Kidney (tissue), 14 donors: Measurements from ENCODE around the gene ANKRD11. TPM values are rescaled to one million over a fixed set of nuclear protein-coding genes. Genes with fewer than 3 reads are reported as not detected.

Experiments used
- DNase-seq, 5 donors: peaks; one replicate each; pipeline ENCODE4 v3.0.0-alpha.2; 2013 to 2020
- FAIRE-seq: peaks from 2 replicates; lab custom pipeline; 2012; peaks lifted over from hg19 to GRCh38; lab: Jason Lieb, UNC
- H3K27ac ChIP-seq, 2 donors: one replicate each; pipeline ENCODE4 v1.7.0; 2013; ENCODE audit warnings: low read depth in 2 of 2, low read length in 2 of 2, inconsistent platforms in 1 of 2
- H3K27me3 ChIP-seq: one replicate; pipeline ENCODE4 v1.7.1; 2013; ENCODE audit warnings: low read length, inconsistent platforms; ENCODE audit not compliant: control insufficient read depth, insufficient read depth
- H3K36me3 ChIP-seq, 3 donors: one replicate each; pipeline versions ENCODE4 v1.7.0 to v1.7.1; 2013; ENCODE audit warnings: low read length in 3 of 3, control low read depth in 1 of 3, inconsistent platforms in 1 of 3; ENCODE audit not compliant: insufficient read depth in 3 of 3, control insufficient read depth in 2 of 3
- H3K4me1 ChIP-seq, 3 donors: one replicate each; pipeline versions ENCODE4 v1.7.0 to v1.7.1; 2013; ENCODE audit warnings: low read length in 3 of 3, inconsistent platforms in 1 of 3, low read depth in 1 of 3; ENCODE audit not compliant: control insufficient read depth in 2 of 3, insufficient read depth in 2 of 3
- H3K4me3 ChIP-seq, 3 donors: one replicate each; pipeline versions ENCODE4 v1.7.0 to v1.8.1; 2013; ENCODE audit warnings: low read length in 3 of 3, control low read depth in 1 of 3, inconsistent platforms in 1 of 3
- H3K9ac ChIP-seq, 3 donors: one replicate each; pipeline versions ENCODE4 v1.7.0 to v1.7.1; 2013; ENCODE audit warnings: low read length in 3 of 3, control low read depth in 1 of 3, inconsistent platforms in 1 of 3
- H3K9me3 ChIP-seq, 3 donors: one replicate each; pipeline versions ENCODE4 v1.7.0 to v1.7.1; 2013; ENCODE audit warnings: low read length in 3 of 3, control low read depth in 1 of 3, inconsistent platforms in 1 of 3; ENCODE audit not compliant: control insufficient read depth in 2 of 3, insufficient read depth in 1 of 3
- CTCF ChIP-seq: IDR thresholded peaks from 3 replicates; pipeline ENCODE4 v1.5.1; 2012; ENCODE audit warnings: mild to moderate bottlenecking, moderate library complexity, borderline replicate concordance; ENCODE audit not compliant: insufficient read depth; ENCODE audit errors: extremely low read depth
- intact Hi-C: fragments of 100-400 bp; cut with DNase I; formaldehyde crosslinking; loops from one replicate; pipeline ENCODE4 v1.11.1; 2022
- polyA plus RNA-seq: library from polyadenylated mRNA; stranded (reverse); fragments of 350-450 nt; fragmentation: Illumina TruSeq; extraction: RNeasy Lipid Tissue Mini Kit (QIAGEN cat#74804); gene quantifications from one replicate; pipeline ENCODE4 v1.2.3, GENCODE V29; 2014; ENCODE audit warnings: low read depth, low replicate concordance; ENCODE audit not compliant: insufficient read depth
- total RNA-seq: library from RNA; stranded (reverse); fragmentation: NEBNext Ultra II Directional; extraction: Animal tissue kit (Norgen Biotek cat#: 25700); gene quantifications from one replicate; pipeline ENCODE4 v1.2.1, GENCODE V29; 2021
- donor health status: control.
- donor health status: control.
- donor health status: control.
- donor health status: control.
- donor health status: control.
- donor health status: DM: yes; HTN: yes; CAD: no.
- donor health status: Normal renal cell carcinoma (clear cell type).

Gene ANKRD11
- total and polyA plus RNA-seq, 2 donors from 2014 or later: 36.2 to 154 TPM

- Histone ChIP-seq H3K27me3 (no peaks in the 10 kb centered on the region), H3K36me3 (peaks cover 6 to 19% (median 8%) of the 10 kb centered on the region in 3 donors), H3K9me3 (no peaks in the 10 kb centered on the region), H3K9ac (no peak overlapping the region), H3K27ac (no peak overlapping the region), H3K4me1 (peaks cover 1 to 26% (median 8%) of the 10 kb centered on the region in 3 donors), H3K4me3 (no peak overlapping the region)
- DNase-seq (no peak), FAIRE-seq (no peak)
- TF ChIP-seq CTCF: no peak
- intact Hi-C loops: no loop called here
These were observed 20.2 kb upstream of the ANKRD11 start for GRCh38 chr16:89510526-89510925.

DNA sequence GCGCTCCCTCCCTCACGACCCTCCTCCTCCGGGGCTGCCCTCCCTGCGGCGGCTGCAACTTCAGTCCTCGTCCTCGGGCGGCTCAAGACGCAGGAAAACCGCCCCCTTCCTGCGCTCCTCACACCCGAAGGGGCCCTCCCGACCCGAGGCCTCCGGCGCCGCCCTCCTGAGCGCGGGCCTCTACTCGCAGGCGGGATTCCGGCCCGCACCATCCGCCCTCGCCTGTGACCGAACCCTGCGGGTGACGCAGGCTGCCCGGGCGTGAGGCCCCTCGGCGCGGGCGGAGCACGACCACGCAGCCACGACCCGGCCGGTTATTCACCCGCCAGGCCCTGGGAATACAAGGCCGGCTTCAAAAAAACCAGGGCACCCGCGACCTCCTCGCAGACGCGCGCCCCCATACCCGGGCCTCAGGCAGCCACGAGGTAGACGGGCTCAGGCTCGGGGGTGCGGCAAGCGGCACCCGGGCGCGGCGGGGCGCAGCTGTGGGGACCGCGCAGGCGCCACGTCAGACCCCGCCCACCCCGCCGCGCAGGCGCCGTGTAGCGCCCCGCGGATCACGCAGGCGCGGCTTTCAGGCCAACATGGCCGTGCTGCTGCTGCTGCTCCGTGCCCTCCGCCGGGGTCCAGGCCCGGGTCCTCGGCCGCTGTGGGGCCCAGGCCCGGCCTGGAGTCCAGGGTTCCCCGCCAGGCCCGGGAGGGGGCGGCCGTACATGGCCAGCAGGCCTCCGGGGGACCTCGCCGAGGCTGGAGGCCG lies 17.7 kb upstream of the ANKRD11 start, which contains the start of gene SPG7:
TSS of gene SPG7 (plus strand) at position 570 of the 757 bp plus-strand sequence. CDS start at position 585, 15 bp downstream.
- no peaks in the 10 kb centered on the region for H3K27me3 ChIP-seq
- H3K9ac ChIP-seq: peak within 1 kb of the TSS; percentile 74 to 98 (median 87)
- no peaks in the 10 kb centered on the region for H3K9me3 ChIP-seq
- H3K4me1 ChIP-seq: peaks cover 4 to 30% (median 11%) of the 10 kb centered on the region in 3 donors
- peak; percentile 90 to 95 (median 93) for DNase-seq
- H3K4me3 ChIP-seq: peak within 1 kb of the TSS; percentile 81 to 89 (median 86)
- intact Hi-C loops: loop anchor here (10.0 kb wide), 1 partner anchor 173 kb away; no protein-coding TSS in a partner anchor
- peaks cover 2 to 12% (median 5%) of the 10 kb centered on the region in 3 donors for H3K36me3 ChIP-seq
- no peak for TF ChIP-seq CTCF
- no peak for FAIRE-seq
- H3K27ac ChIP-seq: peak within 1 kb of the TSS; percentile 89 to 90

GRCh38 chr16:89507214-89507833 lies 17.0 kb upstream of the ANKRD11 start:
- Histone ChIP-seq H3K27ac (peak overlapping the region; percentile 89 to 90), H3K9ac (peak overlapping the region; percentile 15 to 77 (median 70)), H3K27me3 (no peaks in the 10 kb centered on the region), H3K9me3 (no peaks in the 10 kb centered on the region), H3K36me3 (peaks cover 2 to 12% (median 5%) of the 10 kb centered on the region in 3 donors), H3K4me1 (peaks cover 4 to 30% (median 11%) of the 10 kb centered on the region in 3 donors), H3K4me3 (peak overlapping the region; percentile 31 to 89 (median 53))
- no peak for DNase-seq
- intact Hi-C loops: loop anchor here (10.0 kb wide), 1 partner anchor 173 kb away; no protein-coding TSS in a partner anchor
- FAIRE-seq: no peak
- TF ChIP-seq CTCF: no peak
